GM18951 (cell line): ENCODE data around the gene TBRG1.

Source experiments
- POLR2A ChIP-seq: IDR thresholded peaks from 4 replicates; pipeline ENCODE4 v1.6.1; 2011; ENCODE audit warnings: mild to moderate bottlenecking; ENCODE audit not compliant: insufficient read length, insufficient read depth; ENCODE audit errors: extremely low read depth
- in situ Hi-C: fragments of 300-500 bp; cut with MboI; formaldehyde crosslinking; loops from one replicate; pipeline ENCODE4 v1.12.0; 2022; ENCODE audit warnings: low sequenced_read_pairs, mixed read lengths, inconsistent platforms; ENCODE audit not compliant: unreplicated experiment

Gene TBRG1

DNA sequence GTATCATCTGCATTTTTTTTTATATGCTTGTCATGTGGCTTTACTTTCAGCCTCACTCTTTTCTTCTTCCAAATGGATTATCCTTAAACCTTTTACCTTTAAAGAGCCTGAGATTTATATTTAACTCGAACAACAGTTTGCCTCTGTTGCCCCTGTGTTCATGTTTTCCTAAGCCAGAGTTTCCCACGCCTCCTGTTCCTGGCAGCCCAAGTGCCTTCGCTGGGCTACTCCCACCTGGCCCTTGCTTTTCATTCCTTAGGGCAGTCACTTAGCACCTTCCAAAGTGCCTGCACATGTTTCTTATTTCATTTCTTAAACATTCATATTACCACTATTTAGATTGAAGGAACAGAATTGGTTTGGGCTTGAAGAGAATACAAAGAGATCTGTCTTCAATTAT lies 13.3 kb downstream of the TBRG1 start:
- TF ChIP-seq POLR2A, result no peak
- in situ Hi-C loops, result no loop called here

DNA sequence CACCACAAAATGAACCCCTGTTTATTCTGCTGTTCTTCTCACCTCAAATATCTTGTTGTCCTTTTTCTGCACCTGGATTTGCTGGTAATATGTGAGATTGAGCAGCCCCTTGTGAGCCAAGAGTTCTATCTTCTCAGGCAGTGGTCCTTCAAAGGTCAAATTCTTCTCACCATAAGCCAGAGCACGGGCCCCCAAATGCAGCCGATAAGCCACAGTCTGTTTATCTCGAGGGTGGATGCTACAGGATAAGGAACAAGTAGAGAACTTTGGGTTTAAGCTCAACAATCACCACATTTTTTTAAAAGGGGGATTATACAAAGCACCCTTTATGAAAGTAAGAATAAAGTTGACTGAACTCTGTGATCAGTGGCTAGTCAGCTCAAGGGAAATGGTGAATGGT lies 15.8 kb downstream of the TBRG1 start:
- TF ChIP-seq POLR2A, result no peak

DNA sequence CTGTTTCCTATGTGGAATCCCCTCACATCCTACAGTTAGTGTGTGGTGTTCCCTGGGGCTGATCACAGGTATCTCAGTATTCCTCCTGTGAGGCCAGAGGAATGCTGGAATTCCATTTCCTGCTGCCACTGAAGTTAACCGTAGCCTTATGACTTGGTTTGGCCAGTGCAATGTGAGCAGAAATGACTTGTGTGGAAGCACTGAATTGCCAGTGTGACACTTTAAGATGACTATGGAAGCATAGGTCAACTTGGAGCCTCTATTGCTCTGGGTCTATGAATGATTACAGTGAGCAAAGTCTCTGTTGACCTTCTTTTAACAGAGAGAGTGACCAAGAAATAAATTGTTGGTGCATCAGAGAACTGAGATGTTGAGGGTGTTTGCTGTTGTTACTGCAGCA lies 16.5 kb downstream of the TBRG1 start:
- in situ Hi-C loops, result no loop called here
- no peak for TF ChIP-seq POLR2A

More for the DNA sequence above, 15.8 kb downstream of the TBRG1 start:
- in situ Hi-C loops, result no loop called here

DNA sequence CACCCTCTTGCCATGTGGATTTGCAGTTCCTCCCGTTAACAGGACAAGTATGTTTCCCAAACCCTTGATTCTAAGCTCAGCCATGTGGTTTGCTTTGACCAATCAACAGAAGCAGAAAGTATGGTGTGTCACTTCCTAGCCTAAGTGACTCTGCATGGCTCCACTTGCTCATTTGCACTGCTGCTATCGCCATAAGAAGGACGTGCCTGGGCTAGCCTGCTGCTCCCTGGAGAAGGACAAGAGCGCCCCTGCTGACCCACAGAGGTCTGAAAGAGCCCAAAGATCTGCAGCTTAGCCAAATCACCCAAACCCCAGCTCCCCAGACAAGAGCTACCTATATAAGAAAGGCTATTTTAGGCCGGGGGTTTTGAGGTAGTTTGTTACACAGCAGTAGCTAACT lies 18.0 kb downstream of the TBRG1 start:
- in situ Hi-C loops, result no loop called here
- no peak for TF ChIP-seq POLR2A

DNA sequence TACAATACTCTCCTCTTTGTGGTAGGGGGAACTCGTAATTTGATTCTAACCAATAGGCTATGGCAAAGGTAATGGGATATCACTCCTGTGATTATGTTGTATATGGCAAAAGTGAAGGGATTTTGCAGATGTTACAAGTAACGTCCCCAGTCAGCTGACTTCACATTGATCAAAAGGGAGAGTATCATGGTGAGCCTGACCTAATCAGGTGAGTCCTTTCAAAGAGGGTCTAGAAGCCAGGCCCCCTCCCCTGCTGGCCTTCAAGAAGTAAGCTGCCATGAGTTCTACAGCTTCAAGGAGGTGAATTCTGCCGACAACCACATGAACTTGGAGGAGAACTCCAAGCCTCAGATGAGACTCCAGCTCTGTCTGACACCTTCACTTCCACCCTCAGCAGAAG lies 20.0 kb downstream of the TBRG1 start:
- in situ Hi-C loops, result no loop called here
- no peak for TF ChIP-seq POLR2A

DNA sequence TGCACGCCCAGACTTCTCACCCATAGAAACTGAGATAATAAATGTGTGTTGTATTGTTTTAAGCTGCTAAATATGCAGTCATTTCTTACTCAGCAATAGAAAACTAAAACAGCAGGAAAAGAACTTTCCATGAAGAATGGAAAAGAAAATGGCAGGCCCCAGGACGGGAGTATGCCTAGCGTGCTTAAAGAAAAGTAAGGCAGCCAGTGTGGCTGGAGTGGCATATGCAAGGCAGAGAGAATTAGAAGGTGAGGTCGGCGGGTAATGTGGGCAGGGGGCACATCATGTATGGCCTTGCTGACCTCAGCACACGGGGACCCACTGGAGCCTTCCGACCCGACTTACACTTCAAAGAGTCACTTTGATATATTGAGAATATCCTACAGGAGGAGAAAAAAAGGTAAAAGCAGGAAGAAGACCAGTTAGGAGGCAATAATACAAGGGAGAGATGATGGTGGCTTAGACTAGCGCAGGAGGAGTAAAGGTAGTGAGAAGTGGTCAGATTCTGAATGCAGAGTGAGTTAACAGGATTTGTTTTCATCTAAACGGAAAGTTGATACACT lies 20.5 kb downstream of the TBRG1 start:
- in situ Hi-C loops, result no loop called here
- no peak for TF ChIP-seq POLR2A

DNA sequence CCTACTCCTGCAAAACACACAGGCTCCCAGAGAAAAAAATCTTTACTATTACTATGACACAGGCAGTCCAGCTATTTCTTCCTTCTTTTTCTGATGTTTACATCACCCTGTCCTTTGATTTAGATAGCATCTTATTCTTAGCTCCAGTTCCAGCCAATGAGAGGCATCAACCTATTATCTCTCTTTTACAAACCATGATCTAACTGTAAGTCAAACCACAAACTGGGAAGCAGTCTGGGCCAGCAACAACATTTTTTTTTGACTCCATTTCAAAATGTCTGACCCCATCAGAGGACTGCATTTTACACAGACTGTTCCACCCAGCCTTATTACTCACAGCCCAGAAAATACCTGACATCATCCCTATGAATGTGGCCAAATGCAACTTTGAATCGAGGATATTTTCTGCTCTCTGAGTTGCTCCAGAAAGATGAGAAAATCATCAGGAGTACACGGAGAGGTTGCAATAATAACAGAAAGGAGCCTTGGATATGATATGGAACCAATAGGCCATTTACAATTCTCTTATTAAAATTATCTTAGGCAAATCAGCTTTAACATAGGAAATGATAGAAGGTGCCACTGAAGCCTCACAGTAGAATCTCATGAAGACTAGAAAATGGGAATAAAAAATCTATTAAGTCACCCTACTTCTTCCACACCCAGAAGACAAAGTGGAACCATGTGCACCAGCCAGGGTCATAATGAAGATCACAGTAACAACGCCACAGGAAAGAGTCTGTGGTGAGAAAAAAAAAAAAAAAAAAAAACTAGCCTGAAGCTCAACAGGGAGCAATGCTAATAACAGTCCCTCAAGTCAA lies 21.2 kb downstream of the TBRG1 start:
- in situ Hi-C loops, result no loop called here
- no peak for TF ChIP-seq POLR2A

DNA sequence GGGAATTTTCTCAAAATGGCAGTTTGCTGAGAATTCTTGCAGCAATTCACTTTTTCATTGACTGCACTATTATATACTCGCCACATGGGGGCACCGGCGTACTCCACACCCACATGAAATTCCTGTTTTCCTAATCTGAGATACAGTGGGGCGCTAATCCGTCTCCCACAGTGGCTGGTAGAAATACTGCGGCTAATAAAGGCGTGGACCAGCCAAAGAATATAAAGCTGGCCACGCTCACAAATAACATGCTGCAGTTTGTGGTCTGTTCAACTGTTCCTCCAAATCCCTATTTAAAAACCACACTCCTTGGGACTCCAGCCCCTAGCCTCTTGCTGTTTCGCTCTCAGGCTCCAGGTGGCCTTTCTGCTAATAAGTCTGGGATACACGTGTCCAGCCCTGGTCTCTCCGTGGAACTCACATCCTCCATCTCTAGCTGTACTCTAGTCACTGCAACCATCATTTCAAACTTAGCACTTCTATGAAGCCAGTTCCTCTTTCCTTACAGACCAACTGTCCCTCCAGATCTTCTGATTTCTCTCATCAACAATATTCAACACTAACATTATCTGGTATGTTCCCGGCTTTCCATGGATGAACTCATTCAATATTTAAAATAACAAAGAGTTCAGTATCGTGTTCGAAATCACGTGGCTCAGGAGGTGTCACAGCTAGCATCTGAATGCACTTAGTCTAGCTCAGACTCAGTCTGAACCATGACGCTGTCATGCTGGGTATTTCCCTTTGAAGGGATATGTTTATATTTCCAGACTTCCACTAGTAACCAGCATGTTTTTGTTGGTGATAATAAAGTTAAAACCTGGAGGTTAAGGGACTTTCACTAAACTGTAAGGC lies 22.0 kb downstream of the TBRG1 start:
- TF ChIP-seq POLR2A, result no peak
- in situ Hi-C loops, result no loop called here

DNA sequence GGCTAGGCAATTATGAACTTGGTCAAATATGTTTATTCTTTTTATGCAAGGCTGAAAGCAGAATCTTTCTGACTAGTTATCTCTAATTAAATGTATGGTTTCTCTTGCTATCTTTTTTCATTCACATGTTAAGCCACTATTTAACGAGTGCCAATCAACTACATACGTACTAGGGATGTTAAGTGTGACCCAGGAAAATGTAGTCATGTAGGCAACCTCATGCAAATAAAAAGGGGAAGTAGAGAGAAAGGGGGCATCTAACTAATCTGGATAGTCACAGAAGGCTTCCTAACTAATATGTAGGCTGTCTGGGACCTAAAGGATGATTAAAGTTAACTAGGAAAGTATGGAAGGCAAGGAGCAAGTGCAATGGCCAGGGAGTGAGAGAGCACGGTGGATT lies 23.5 kb downstream of the TBRG1 start:
- in situ Hi-C loops, result no loop called here
- no peak for TF ChIP-seq POLR2A

DNA sequence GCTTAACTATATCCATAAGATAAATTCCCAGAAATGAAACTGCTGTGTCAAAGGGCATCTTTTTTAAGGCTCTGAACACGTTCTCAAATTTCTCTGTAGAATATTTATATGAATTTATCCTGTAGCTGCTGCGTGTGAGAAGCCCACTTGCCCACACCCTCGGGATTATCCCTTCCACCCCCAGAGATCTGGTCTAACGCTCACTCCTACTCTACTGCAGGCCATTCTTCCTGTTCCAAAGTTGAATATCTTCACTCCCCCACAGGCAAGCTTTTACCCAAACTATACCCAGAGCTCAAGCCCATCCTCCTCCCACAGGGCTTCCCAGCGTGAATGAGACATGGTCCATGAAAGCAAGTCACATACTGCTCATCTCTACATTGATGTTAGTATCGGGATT lies 25.9 kb downstream of the TBRG1 start:
- in situ Hi-C loops, result no loop called here
- no peak for TF ChIP-seq POLR2A

DNA sequence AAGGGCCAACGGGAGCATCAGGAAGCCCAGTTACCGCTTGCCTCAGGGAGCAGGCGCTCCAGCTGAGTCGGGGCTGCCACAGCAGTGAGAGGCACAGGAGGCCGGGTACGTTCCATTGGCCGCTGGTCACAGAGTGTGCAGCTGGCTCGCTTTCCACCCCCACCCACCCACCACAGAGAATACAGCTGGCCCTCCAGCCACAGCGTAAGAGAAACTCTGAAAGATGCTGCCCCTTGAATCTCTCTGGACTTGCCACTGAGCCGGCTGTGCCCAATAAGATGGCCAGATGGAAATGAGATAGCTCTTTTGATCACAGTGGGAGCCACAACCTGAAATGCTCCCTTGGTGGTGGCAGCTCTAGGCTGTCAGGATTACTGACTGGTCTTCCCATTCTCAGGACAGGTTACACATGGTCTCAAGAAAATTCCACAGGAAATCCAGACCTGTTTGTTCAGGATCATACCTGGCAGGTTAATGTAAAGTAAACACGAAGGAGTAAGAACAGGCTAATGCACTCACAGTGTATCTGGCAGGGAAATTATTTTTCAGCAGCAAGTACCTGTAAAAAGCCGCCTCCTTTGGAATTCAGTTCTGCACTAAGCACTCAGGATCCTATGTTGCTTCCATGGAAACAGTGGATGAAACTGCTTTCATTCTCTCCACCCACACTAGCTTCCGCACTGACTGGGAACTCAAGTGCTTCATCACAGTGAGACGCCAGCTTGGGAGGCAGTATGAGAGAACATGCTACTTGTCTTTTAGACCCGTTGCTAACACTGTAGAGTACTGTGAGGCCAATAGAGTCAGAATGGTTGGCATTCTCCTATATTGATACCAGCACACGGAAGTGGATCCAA lies 34.3 kb downstream of the TBRG1 start:
- in situ Hi-C loops, result no loop called here
- no peak for TF ChIP-seq POLR2A

DNA sequence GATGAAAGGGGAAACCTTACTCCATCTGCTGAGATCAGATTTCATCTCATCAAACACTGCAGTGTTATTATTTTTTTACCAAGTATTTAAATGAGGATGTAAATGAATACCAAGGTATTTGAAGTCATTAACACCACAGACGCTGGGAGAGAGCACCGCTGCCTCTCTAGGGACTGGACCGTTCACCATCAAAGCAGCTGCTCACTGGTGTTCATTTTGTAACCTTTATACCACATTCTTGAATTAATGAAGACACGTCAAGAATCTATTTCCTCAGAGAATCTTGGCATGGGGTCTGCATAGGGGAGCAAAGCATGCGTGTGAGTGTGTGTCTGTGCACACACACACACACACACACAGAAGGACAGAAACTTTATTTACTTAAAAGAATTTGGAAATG lies 35.2 kb downstream of the TBRG1 start:
- in situ Hi-C loops, result no loop called here
- TF ChIP-seq POLR2A, result no peak

DNA sequence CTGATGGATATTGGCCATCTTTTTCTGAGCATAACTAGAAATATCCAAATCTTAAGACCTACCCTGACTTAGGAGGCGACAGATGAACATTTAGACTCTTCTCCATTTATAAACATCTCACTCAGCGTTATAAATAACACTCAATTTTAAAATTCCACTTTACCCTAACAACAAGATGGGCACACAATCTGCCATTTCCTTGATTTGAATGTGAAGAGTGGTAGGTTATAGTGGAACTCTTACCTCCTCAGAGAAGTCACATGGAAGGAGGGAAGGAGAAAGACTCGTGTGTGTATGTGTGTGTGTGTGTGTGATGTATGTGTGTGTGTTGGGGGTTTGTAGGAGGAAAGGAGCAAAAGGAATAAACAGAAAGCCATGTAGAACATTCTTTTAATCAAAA lies 35.8 kb downstream of the TBRG1 start:
- TF ChIP-seq POLR2A, result no peak
- in situ Hi-C loops, result no loop called here
